NCI-H226 (cell line): Measurements from ENCODE around the gene SLC16A11.
A peak's percentile ranks its signal among the peaks of the same experiment; 100 is the strongest.
"Not testable (repeated sequence)": the region's sequence is repeated elsewhere in the genome, so short reads cannot be mapped to it uniquely, and the experiment has no call there.

Experiments
- DNase-seq: peaks from one replicate; pipeline ENCODE4 v3.0.0-alpha.2; 2015

The SLC16A11 gene

DNA sequence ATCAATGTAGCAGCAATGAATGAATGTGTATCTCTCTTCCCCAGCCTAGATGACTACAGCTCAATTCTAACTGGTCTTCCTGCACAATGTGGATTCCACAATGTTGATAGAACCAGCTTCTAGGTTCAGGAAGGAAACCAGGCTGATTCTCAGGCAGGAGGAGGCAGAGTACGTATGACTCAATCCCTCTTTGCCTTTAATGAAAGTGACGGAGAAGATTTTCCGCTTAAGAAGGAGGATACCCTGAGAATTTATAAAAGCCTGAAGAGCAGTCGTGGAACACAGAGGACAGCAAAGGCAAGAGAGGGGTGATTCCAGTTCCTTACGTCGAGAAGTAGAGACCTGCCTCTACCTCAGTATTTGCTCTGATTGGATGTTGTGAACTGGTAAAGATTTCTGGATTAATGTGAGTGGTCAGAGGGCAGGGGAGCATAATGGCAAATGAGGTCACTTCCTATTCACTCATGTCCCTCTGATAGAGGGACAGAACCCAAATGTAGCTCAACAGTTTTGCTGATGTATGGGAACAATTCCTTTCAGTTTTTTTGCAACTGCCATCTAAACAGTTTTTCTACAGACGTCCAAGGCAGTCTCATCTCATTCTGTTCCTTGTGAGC, 15.0 kb upstream of the SLC16A11 start:
- peak; percentile 70 for DNase-seq

DNA sequence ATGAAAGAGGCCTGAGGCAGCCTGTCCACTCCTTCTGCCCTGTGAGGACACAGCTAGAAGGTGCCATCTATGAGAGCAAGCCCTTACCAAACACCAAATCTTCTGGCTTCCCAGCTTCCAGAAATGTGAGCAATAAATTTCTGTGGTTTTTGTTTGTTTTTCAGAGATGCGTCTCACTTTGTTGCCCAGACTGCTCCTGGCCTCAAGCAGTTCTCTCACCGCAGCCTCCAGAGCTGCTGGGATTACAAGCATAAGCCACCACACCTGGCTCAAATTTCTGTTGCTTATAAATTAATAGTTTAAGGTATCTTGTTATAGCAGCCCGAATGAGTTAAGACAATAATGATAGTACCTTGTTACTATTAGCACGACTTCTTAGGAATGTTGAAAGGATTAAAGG, 12.5 kb upstream of the SLC16A11 start:
- DNase-seq: no peak

DNA sequence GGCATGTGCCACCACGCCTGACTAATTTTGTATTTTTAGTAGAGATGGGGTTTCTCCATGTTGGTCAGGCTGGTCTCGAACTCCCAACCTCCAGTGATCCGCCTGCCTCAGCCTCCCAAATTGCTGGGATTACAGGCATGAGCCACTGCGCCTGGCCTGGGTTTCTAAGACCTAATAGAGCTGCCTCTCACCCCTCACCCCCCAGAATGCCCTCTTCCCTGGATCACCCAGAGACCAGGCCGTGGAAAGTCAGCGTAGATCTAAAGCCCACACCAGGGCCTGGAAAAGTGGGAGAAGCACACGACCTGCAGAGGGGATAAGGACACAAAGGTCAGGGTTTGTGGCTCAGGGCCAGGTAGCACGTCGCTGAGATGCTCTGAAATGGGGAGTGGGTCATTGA, 6.7 kb upstream of the SLC16A11 start:
- DNase-seq: not testable (repeated sequence)

DNA sequence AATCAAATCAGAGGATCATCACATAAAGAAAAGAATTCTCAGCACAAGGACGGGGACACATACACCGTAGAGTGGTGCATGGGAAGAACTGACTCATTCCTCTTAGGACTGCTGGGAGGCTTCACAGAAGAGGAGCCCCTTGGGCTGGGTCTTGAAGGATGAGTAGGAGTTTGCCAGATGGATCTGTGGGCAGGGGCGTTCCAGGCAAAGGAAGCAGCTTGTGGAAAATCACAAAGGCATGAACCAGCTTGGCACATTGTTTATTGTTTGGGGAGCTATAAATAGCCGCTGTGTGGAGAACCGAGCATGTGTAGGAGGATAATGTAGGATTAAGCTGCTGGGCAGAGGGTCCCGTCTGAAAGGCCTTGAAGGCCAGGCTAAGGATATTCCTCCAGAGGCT, 5.1 kb upstream of the SLC16A11 start:
- DNase-seq: no peak

DNA sequence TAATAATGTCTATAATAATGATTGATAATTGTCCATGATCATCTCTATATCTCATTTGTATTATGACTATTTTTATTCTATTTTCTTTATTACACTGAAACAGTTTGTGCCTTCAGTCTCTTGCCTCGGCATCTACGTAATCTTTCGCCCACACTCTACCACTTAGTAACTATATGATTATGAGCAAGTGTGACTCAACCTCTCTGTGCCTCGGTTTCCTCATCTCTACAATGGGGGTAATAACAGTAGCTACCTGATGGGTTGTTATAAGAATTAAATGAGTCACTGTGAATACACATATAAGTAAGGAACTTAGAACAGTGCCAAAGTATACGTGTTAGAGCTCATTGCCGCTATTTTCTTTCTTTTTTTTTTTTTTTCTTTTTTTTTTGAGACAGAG, 3.7 kb upstream of the SLC16A11 start:
- no peak for DNase-seq

DNA sequence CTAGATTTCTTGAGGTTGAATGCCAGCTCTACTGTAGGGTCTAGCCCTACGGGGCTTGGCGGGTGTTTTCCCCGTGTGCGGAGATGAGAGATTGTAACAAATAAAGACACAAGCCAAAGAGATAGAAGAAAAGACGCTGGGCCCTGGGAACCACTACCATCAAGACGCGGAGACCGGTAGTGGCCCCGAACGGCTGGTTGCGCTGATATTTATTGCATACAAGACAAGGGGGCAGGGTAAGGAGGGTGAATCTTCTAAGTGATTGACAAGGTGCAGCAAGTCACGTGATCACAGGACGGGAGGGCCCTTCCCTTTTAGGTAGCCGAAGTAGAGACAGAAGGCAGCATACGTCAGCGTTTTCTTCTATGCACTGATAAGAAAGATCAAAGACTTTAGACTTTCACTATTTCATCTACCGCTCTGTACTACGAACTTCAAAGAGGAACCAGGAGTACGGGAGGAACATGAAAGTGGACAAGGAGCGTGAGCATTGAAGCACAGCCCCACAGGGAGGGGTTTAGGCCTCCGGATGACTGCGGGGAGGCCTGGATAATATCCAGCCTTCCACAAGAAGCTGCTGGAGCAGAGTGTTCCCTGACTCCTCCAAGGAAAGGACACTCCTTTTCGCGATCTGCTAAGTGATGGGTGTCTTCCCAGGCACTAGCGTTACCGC, 3.0 kb upstream of the SLC16A11 start:
- DNase-seq: peak; percentile 31

DNA sequence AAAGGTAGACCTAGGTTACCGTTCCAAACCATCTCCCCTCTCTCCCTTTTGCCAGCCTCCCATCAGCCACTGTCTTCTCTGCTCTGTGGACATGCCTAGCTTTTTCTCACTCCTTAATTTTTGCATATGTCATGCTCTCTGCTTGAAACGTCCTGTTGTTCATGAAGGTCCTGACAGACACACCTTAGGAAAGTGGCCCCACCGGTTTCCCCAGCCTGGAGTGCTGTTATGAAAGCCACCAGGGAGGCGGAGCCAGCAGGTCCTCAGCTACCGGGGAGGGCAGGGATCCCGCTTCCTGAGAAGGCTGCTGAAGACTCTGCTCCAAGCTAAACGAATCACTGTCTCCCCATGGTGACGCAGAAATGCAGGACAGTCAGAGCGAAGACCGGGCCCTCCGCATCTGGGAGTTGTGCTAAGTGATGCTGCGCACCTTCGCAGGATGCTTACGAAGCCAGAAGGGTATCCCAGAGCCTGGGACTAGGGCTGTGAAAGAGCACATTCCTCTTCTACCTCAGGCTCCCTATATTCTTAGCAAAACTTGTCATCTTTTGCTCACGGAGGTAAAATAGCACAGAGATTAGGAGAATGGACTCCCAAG, 2.3 kb upstream of the SLC16A11 start:
- no peak for DNase-seq

DNA sequence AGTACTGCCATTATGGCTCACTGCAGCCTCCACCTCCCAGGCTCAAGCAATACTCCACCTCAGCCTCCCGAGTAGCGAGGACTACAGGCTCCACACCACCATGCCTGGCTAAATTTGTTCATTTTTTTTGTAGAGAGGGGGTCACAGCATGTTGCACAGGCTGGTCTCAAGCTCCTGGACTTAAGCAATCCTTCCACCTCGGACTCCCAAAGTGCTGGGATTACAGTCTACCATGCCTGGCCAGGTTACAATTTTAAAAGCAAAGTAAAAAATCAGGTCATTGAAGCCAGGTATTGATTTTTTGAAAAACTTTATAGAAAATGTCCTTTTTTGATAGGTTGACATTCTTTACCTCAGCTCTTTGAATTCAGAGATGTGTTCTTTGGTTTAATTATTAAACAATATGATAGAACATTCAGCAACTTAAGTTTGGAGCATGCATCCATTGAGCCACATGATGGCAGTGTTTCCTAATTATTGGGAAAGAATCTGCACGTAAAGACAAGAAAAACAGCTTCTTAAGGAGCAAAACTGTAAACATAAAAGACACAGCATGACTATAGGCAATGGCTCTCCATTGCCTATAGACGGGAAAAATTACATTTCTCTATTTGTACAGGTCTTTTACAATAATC, 1.7 kb upstream of the SLC16A11 start:
- DNase-seq: peak; percentile 37

DNA sequence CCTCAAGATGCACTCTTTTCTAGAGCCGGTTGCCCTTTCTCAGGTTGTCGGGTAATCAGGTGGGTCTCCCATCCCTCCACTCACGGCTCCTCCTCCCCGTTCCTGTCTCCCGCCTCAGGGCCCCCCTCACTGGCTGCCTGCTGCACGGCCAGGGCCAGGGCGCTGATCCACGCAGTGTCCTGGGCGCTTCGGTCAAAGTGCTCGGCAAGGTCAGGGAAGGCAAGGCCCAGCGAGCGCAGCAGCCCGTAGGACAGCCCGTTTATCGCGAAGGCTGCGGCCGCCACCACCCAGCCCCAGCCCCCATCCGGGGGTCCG, 753 bp downstream of the SLC16A11 start:
- no peak for DNase-seq

DNA sequence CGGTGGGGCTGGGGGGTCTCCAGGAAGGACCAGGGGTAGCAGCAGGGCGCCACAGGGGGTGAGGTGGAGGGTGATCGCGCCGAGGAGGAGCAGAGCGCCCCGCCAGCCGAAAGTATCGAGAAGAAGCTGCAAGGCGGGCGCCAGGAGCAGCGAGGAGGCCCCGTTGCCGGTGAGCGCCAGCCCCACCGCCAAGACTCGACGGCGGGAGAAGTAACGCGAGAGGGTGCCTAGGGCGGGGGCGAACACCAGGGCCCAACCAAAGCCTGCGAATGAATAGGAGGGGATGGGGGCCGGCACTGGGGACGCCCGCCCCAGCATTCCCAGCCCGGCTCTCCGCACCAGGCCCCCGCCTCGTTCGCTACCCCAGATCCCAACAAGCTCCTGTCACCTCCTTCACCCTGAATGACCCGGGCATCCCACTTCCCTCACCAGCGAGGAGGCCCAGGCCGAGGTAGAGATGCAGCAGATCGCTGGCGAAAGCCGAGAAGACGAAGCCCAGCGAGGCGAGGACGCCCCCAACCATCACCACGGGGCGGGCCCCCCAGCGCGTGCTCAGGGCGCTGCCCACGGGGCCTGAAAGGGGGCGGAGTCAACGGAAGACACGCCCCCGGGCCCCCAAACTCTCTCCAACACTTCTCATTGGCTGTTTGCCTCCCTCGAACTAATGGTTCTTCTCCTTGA, 1.3 kb downstream of the SLC16A11 start:
- no peak for DNase-seq

DNA sequence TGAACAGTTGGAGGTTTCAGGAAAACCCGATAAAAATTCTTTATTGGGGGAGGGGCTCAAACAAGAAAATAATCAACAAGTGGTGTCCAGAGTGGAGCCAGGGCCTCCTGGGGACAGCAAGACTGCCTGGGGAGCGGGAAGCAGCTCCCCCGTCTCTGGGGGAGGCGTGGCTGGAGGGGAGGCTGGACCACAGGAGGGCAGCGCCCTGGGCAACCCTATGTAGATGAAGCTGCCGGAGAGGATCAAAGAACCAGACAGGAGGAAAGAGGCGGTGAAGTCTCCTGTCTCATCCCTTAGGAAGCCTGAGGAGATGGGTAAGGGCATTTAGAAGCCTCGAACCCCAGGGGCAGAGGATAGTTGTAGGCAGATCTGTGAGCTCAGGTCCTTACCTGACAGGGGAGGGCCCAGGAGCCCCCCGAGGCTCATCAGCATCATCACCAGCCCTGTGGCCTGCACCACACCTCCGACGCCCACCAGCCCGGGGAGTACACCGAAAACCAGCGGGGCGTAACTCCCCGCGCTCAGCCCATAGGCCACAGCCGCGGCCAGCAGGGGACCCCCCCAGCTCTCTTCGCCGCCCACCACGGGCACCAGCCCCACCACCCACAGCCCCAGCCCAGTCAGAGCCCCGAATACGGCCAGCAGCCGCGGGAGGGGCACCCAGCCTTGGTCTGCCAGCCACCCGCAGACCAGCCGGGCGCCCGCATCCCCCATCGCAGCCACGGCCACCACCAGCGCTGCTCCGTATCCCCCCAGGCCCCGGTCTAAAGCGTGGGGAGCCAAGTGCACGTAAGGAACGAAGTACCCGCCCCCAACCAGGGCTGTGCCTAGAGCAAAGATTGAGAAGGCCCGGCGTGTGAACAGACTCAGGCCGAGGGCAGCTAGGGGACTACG, 2.0 kb downstream of the SLC16A11 start:
- no peak for DNase-seq

DNA sequence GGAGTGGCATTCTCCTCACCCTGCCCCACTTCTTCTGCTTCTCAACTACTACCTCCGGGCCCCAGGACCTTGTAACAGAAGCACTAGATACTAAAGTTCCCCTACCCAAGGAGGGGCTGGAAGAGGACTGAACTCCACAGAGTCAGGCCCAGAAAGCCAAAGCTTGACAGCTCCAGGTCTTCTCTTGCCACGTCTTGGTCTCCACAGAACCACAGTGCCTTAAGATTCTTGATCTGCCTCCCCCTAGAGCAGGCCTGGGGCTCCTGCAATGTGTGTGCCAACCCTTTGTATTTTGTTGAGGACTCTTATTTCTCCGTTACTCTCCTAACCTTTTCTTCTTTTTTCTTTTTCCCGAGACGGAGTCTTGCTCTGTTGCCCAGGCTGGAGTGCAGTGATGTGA, 4.1 kb downstream of the SLC16A11 start:
- no peak for DNase-seq

DNA sequence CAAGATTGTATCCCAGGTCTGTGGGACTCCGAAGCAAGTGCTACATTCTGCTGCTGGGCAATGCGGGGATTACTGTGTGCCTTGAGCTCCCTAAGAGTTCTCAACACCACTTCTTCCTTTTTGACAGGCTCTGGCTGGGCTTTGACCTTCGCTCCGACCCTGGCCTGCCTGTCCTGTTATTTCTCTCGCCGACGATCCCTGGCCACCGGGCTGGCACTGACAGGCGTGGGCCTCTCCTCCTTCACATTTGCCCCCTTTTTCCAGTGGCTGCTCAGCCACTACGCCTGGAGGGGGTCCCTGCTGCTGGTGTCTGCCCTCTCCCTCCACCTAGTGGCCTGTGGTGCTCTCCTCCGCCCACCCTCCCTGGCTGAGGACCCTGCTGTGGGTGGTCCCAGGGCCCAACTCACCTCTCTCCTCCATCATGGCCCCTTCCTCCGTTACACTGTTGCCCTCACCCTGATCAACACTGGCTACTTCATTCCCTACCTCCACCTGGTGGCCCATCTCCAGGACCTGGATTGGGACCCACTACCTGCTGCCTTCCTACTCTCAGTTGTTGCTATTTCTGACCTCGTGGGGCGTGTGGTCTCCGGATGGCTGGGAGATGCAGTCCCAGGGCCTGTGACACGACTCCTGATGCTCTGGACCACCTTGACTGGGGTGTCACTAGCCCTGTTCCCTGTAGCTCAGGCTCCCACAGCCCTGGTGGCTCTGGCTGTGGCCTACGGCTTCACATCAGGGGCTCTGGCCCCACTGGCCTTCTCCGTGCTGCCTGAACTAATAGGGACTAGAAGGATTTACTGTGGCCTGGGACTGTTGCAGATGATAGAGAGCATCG, 5.6 kb downstream of the SLC16A11 start:
- no peak for DNase-seq

DNA sequence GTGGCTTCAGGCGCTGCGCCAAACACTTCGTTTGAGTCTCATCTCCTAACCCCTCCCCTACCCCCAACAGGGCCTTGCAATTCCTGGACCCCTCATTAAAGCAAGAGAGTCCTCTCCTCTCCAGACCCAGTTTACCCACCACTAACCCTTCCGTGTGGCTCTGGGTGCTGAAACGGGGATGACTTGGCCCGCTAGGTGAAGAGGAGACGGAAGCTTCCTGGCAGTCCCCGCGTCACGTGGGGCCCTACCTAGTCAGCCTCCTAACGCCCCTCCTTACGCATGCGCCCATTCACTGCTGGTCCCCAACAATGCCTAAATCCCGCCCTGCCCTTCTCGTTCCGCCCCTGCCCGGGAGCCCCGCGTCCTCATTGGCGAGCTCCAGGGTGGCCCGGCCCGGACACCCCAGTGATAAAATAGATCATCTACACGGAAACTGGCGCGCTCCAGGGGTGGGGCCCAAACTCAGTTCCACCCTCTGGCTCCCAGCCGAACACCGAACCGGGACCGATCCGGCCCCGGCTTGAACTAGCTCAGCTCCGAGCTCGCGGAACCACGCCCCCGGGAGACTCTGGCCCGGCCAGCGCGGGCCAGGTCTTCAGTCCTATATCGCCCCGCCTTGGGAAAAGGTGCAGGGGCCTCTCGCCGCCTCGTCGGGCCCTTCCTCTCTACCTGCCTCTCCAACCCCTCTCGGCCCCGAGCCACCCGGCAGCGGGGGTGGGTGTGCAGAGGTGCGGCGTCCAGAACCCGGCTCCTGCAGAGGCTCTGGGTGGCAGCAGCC, 8.1 kb downstream of the SLC16A11 start, which contains the start of gene SLC16A13:
Gene SLC16A13 (plus strand): TSS at position 425 of the 778 bp plus-strand sequence. CDS start 368 bp downstream, outside the sequence.
- peak; percentile 95 for DNase-seq

DNA sequence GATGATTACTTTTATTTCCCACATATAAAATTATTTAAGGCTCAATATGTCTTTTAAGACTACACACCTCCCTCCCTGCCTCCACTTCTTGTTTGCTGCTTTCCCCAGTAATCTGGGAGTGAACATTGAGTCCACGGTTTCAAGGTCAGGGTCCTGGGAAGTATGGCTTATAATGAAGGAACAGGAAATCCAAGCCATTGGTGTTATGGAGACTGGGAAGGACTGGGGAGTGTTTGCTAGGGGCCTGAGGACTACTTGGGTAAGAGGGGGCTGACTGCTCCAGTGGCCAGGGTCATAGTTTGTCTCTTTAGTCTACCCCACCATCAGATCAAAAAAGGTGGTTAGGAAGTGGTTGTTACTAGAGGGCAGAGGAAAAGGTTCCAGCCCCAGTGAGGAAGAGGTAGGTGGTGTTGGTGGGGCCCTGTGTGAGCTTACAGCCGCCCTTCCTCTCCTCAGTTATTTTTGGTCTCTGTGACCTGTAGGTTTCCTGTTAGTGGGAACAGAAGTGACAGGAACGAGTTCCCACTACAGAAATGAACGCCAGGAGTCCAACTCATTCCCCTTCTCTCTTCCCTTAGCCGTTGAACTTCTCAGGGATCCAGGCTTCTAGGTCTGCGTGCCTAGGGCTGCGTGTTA, 8.8 kb downstream of the SLC16A11 start:
- no peak for DNase-seq

DNA sequence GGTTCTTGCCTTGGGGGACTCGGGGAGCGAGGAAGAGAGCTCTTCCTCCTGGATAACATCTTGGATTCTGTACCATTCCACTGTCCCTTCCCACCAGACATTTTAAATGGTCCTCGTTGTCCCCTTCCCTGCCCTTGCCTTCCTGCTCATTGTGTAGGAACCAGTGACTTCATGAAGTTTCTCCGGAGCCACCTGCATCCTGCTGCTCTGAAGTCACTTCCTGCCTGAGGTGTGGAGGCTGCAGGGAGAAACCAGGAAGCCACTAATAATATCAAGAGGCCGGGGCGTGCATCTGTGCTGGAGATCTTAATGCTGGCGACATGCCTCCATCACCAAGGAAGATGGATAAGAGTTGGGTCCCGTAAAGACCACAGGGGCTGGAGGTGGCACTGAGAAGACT, 14.2 kb downstream of the SLC16A11 start:
- no peak for DNase-seq

DNA sequence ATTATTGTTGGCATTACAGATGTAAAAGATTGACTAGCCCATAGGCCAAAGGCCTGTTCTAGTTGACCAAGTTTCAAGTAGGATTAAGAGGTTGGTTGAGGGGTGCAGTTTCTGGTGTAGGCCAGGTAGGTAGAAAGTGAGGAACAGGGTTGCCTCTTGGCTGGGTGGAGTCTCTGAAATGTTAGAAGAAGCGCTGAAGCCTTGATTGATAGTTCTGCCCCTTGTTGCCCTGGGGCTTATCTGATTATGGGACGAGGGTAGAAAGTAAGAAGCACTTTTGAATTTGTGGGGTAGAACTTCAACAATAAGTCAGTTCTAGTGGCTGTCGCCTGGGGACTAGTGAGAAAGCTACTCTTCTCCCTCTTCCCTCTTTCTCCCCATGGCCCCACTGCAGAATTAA, 14.8 kb downstream of the SLC16A11 start:
- DNase-seq: no peak

DNA sequence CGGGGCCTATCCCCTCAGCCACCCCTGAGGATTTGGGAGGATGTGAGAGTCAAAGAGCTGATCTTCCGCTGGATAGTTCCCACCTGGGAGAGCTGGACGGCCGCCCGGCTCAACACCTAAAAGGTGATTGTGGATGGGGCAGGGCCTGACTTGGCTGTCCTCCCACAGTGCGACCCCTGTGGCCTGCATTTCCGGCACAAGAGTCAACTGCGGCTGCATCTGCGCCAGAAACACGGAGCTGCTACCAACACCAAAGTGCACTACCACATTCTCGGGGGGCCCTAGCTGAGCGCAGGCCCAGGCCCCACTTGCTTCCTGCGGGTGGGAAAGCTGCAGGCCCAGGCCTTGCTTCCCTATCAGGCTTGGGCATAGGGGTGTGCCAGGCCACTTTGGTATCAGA, 16.6 kb downstream of the SLC16A11 start:
- DNase-seq: no peak

DNA sequence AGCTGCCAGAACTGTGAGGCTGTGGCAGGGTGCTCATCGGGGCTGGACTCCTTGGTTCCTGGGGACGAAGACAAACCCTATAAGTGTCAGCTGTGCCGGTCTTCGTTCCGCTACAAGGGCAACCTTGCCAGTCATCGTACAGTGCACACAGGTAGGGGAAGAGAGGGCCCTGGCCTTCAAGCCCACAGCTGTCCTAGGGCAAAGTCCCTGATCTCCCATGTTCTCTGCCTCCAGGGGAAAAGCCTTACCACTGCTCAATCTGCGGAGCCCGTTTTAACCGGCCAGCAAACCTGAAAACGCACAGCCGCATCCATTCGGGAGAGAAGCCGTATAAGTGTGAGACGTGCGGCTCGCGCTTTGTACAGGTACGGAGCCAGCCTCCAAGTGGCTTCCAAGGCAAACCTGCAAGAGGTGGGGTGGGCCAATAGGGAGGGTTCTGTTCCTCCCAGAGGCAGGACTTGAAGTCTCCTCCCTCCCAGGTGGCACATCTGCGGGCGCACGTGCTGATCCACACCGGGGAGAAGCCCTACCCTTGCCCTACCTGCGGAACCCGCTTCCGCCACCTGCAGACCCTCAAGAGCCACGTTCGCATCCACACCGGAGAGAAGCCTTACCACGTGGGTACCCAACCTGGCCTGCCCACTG, 17.3 kb downstream of the SLC16A11 start:
- DNase-seq: no peak

DNA sequence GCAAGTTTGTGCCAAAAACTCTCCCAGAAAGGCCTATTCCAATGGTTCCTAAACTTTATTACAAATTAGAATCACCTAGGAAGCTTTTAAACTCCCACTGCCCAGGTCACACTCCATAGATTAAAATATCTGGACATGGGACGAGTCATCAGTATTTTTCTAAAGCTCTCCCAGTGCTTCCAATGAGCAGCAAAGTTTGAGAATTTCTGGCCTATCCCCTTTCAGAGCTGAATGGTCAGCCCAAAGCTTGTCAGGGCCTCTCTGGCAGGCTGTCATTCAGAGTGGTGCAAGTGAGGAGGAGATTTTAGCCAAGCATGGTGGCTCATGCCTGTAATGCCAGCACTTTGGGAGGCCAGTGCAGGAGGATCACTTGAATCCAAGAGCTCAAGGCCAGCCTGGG, 18.6 kb downstream of the SLC16A11 start:
- peak; percentile 44 for DNase-seq
